Urinary bladder (tissue), 4 donors: ENCODE data around the gene TBRG1. TPM values are rescaled to one million over a fixed set of nuclear protein-coding genes. Genes with fewer than 3 reads are reported as not detected.

ENCODE experiments used
- DNase-seq: peaks from one replicate; pipeline ENCODE4 v3.0.0-alpha.2; 2015; ENCODE audit errors: extremely low spot score
- H3K27ac ChIP-seq: one replicate; pipeline ENCODE4 v1.5.1; 2013; ENCODE audit warnings: low read depth, mild to moderate bottlenecking, moderate library complexity
- H3K36me3 ChIP-seq: one replicate; pipeline ENCODE4 v1.6.1; 2013; ENCODE audit warnings: mild to moderate bottlenecking, moderate library complexity; ENCODE audit not compliant: insufficient read depth
- H3K4me1 ChIP-seq: one replicate; pipeline ENCODE4 v1.6.1; 2013; ENCODE audit warnings: mild to moderate bottlenecking, moderate library complexity; ENCODE audit not compliant: insufficient read depth
- H3K4me3 ChIP-seq: one replicate; pipeline ENCODE4 v1.5.1; 2013; ENCODE audit warnings: low read depth, low read length
- WGBS: extraction: QIAGEN DNeasy Blood & Tissue Kit; methylation state at CpG from one replicate; pipeline ENCODE4 v1.1.7; 2013; 5-methylcytosine and 5-hydroxymethylcytosine counted together
- polyA plus RNA-seq: library from polyadenylated mRNA; stranded (reverse); fragments of 200-250 nt; gene quantifications from one replicate; pipeline ENCODE4 v1.2.3, GENCODE V29; 2013
- total RNA-seq: library from RNA; depleted of rRNA; stranded (reverse); fragments of >200 nt; gene quantifications from one replicate; pipeline ENCODE4 v1.2.3, GENCODE V29; 2014
- donor health status: healthy with polysubstance abuse.
- donor health status: healthy.

The TBRG1 gene
- total and polyA plus RNA-seq, 2 donors = 25.0 to 32.8 TPM

DNA sequence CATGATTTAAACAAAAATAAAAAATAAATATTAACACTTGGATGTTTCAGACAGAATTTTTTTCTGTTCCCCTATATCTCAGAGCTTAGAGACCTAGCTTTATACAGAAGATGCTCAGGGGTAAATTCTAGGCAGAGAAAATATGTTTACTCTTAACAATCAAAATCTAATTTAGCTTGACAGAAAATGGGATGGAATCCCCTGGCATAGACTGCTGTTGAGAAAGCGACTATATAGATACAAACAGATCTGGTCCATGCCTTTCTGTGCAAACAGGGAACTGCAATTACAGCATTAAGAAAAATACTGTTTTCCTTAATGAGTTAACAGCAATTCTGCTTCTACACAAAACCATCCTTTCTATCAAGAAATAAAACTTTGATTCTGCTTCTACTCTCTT lies 36.3 kb downstream of the TBRG1 start:
- no peak for DNase-seq
- no peak overlapping the region for H3K4me3 ChIP-seq
- WGBS = 92% methylated on average over 1 of the region's 1 CpG
- no peaks in the 10 kb centered on the region for H3K4me1 ChIP-seq
- no peaks in the 10 kb centered on the region for H3K36me3 ChIP-seq
- no peak overlapping the region for H3K27ac ChIP-seq

DNA sequence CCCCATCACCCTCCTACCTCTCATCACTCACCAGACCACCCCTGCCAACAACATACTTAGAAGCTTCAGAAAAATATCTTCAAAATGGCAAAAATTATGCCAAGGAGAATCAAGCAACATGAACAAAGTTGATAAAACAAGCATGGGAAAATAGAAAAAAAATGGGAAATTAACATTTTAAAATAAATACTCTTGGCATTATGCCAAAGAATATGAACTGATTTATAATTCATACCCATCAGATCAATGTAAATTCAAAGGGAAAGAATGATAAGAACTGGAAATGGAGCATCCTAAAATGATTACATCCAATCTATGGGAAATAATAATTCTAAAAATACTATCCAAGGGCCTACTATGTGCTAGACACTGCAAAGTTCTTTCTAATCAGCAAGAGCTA lies 38.9 kb downstream of the TBRG1 start:
- no peaks in the 10 kb centered on the region for H3K36me3 ChIP-seq
- H3K4me3 ChIP-seq = no peak overlapping the region
- H3K27ac ChIP-seq = no peak overlapping the region
- H3K4me1 ChIP-seq = no peaks in the 10 kb centered on the region
- DNase-seq = no peak

DNA sequence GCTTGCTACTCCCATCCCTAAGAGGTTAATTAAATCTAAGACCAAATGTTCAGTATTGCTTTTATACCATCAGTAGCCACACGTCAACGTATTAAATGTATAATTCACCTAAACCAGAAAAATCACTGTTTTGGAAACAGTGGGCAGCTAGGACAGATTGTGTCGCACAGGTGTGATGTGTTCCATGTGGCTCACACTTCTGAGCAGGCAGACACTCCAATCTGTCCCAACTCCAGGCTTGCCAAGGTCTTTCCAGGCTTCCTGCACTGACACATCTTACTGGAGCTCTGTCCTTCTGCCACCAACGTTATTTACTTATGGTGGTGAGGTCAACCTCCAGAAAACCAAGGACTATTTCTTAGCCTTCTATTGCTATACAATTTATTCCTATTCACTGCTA lies 39.4 kb downstream of the TBRG1 start:
- DNase-seq = no peak
- WGBS = 85% methylated on average over 4 of the region's 4 CpGs
- H3K4me3 ChIP-seq = no peak overlapping the region
- no peaks in the 10 kb centered on the region for H3K36me3 ChIP-seq
- no peaks in the 10 kb centered on the region for H3K4me1 ChIP-seq
- H3K27ac ChIP-seq = no peak overlapping the region

DNA sequence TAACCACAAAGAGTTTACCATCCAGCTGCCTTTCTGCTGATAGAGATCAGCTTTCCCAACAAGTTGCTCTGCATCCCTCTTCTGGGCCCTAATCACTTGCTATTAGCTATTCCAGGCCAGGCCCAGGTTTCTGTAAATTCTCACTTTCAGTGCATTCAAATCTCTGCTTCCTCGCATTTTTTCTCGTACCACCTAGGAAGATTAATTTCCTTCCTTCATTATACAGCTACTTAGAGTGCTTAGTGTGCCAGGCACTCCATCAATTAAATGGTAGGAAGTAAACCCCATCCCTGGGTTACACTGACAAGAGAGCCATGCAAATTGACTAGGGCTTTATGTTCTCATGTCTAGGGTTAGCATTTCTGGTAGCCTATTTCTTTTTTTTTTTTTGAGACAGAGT lies 41.2 kb downstream of the TBRG1 start:
- H3K4me1 ChIP-seq = no peaks in the 10 kb centered on the region
- H3K27ac ChIP-seq = no peak overlapping the region
- H3K4me3 ChIP-seq = no peak overlapping the region
- no peaks in the 10 kb centered on the region for H3K36me3 ChIP-seq
- WGBS = 89% methylated on average over 2 of the region's 2 CpGs
- no peak for DNase-seq

DNA sequence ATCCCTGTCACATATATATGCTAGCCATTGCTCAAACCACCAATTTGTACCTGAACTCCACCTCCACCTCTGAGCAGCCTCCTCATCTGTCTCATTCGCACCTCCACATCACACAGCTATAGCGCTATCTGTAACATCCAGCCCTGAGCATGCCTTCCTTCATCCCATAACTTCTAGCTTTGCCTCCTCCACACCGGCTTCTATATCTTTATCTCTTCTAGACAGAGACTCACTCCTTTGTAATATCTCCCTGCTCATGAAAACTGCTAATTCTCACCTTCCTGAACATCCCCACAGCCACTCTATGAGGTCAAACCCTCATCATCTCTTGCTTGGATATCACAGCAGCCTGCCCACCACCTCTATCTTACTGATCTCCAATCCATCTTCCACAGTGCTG lies 44.9 kb downstream of the TBRG1 start:
- Histone ChIP-seq H3K36me3 (no peaks in the 10 kb centered on the region), H3K27ac (no peak overlapping the region), H3K4me1 (no peaks in the 10 kb centered on the region), H3K4me3 (no peak overlapping the region)
- WGBS = 98% methylated on average over 3 of the region's 3 CpGs
- DNase-seq = no peak

DNA sequence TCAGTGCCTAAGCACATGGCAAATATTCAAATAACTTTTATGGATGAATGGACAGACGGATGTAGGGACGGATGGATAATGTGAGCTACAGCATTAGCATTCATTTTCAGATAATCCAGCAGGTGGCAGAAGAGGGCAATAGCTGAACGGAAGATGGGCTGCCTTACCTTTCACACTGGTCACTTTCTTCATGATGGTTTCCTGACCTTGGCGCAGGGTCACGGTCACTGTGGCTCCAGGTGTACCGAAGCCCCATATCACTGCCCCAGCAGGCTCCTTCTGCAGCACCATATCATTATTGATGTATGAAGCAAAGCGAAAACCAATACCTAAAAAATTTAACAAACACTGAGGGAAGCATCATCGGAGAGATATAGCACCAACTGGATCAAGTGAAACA lies 46.5 kb downstream of the TBRG1 start:
- no peak overlapping the region for H3K4me3 ChIP-seq
- no peaks in the 10 kb centered on the region for H3K4me1 ChIP-seq
- no peak for DNase-seq
- no peaks in the 10 kb centered on the region for H3K36me3 ChIP-seq
- no peak overlapping the region for H3K27ac ChIP-seq
- 19% methylated on average over 8 of the region's 8 CpGs for WGBS

DNA sequence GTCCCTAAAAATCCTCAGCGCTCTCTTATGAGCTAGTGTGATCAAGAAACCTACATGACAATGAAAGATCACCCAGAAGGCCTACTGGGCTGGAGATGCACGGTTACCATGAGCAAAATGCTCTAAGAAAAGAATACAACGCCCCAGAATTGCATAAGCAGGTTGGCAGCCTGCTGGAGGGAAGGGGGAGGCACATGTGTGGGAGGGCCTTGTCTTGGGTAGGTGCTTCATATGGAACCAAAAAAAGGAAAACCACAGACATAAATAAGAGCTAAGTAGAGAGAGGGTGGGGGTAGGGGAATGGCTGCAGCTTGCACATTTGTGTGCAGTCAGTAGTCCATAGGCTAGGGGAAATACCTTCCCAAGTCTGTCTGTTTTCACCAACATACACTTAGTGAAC lies 48.1 kb downstream of the TBRG1 start:
- no peaks in the 10 kb centered on the region for H3K36me3 ChIP-seq
- no peak overlapping the region for H3K27ac ChIP-seq
- DNase-seq = no peak
- H3K4me1 ChIP-seq = no peaks in the 10 kb centered on the region
- no peak overlapping the region for H3K4me3 ChIP-seq
- WGBS = 47% methylated on average over 3 of the region's 3 CpGs

DNA sequence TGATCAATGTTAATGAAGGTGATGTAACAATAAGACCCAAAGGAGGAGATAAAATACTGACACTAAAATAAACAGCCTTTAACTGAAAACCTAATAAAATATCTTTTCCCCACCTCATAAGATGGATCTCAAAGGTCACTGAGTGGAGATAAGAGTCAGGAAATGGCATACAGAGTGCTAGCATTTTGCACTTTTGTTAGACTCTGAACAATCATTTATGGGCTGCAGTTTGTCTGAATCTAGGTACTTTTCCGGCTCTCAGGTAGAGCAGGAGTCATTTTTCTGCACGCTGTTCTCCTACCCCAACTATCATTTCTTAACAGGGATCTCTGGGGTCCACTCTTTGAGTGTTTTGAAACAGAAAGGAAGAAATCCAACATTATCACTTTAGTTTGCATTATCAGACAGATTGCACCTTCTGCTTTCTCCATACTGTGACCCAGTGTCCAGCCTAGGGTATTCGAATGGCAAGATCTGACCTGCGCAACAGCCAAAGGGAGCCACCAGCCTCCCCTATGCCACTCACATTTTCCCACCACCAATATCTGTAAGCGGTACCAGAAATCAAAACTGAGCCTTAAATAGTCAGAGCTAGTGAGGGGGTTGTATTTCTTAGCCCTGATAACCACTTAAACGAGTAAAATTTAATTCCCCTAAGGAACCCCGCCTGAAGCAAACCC lies 50.0 kb downstream of the TBRG1 start:
- no peaks in the 10 kb centered on the region for H3K36me3 ChIP-seq
- peak overlapping the region; percentile 51 for H3K27ac ChIP-seq
- no peak for DNase-seq
- WGBS = 55% methylated on average over 7 of the region's 7 CpGs
- peak overlapping the region; percentile 78 for H3K4me3 ChIP-seq
- H3K4me1 ChIP-seq = no peaks in the 10 kb centered on the region

DNA sequence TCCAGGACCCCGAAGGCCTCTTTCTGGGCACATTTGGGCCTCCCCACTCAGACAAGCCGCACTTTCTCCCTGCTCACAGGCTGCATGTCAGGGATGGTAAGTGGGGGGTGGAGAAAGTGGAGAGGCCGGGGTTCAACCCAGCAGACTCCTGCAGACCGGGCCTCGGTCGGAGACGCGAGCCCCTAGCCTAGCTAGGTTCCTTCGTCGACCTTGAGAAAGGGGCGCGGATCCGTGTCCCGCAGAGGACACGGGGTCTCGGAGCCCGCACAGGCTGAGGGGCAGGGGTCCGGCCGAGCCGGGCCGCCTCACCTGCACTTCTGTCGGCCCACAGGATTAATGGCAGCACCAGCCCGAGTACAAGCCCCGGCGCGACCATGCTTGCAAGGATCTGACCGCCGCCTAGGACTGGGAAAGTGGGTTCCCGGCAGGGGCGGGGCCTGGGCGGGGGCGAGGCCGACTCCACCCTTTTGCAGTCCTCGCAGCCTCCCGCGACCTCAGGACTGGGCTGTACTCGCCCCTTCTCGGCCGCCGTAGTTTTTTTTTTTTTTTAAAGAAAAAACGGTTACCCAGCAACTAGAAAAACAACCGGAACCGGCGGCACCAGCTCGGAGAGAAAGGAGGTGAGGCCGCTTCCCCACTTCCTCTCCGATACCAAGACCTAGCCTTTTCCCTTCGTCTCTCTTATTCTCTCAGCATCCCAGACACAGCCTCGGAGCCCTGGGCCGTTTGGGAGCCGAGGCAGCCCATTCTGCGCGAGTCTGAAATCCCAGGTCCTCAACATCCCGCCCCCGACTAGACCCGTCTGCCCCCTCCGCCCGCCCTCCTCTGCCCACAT lies 50.9 kb downstream of the TBRG1 start, which contains the start of the genes SIAE and SPA17:
Gene SIAE, minus strand, starts transcription at position 407 of the 835 bp plus-strand sequence. Its CDS starts 31 bp downstream, at position 376.
Gene SPA17, plus strand, starts transcription at position 572 of the 835 bp plus-strand sequence. CDS start 1,361 bp downstream, outside the sequence.
- no peaks in the 10 kb centered on the region for H3K36me3 ChIP-seq
- peak within 1 kb of the TSS; percentile 64 for H3K27ac ChIP-seq
- peak within 1 kb of the TSS; percentile 78 for H3K4me3 ChIP-seq
- DNase-seq = peak; percentile 87
- H3K4me1 ChIP-seq = no peaks in the 10 kb centered on the region
- WGBS = under 1% methylated on average over 58 of the region's 58 CpGs

DNA sequence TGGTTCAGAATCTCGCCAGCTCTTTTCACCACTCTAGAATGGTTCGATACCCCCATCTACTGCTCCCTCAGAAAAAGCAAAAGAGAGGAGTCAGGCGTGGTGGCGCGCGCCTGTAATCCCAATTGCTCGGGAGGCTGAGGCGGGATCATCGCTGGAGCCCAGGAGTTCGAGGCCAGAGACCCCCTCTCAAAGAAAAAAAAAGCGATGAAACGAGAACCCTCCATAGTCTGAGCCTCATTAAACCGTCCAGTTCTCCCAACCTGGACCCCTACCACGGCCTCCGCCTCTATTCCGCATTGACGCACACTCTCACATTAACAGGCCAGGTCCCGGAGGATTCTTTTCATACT lies 51.5 kb downstream of the TBRG1 start:
- H3K4me3 ChIP-seq = peak overlapping the region; percentile 78
- H3K4me1 ChIP-seq = no peaks in the 10 kb centered on the region
- H3K36me3 ChIP-seq = no peaks in the 10 kb centered on the region
- WGBS = 22% methylated on average over 18 of the region's 18 CpGs
- H3K27ac ChIP-seq = peak overlapping the region; percentile 64
- no peak for DNase-seq

DNA sequence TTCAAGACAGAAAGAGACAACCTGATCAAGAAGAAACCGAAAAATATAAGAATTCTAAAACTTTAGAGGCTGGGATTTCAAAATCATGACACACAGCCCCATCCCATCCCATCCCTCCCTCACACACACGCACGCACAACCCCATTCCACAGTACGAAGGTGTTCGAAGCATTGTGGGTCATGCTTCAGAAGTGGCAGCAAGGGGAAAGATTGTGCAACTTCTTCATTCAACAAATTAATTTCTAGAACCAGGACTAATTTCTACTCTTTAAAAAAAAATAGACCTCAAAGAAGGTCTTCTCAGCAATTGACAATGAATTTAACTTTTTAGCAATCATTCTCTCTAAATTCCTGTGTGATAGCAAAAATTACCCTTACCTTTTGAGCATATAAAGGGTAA lies 51.9 kb downstream of the TBRG1 start:
- WGBS = 87% methylated on average over 5 of the region's 5 CpGs
- Histone ChIP-seq H3K4me1 (no peaks in the 10 kb centered on the region), H3K36me3 (no peaks in the 10 kb centered on the region), H3K4me3 (no peak overlapping the region), H3K27ac (no peak overlapping the region)
- DNase-seq = no peak

DNA sequence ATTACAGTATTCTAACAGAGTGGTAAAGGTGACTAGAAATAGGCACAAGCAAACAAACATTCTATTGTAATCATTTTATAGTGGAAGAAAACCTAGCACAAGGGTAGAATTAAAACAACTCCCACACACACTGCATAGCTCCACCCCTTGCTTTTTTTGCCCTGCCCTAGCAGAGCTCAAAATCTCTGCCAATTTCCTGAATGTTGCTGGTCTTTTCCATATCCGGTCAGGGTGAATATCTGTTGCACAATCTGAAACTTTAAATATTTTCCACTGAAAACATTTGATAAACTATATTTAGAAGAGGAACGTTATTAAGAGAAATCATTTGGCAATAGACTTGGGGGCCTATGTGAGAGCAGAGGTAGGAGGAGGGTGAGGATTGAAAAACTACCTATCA lies 53.7 kb downstream of the TBRG1 start:
- DNase-seq = no peak
- no peak overlapping the region for H3K4me3 ChIP-seq
- no peaks in the 10 kb centered on the region for H3K36me3 ChIP-seq
- 26% methylated on average over 2 of the region's 2 CpGs for WGBS
- H3K4me1 ChIP-seq = no peaks in the 10 kb centered on the region
- H3K27ac ChIP-seq = peak overlapping the region; percentile 23

DNA sequence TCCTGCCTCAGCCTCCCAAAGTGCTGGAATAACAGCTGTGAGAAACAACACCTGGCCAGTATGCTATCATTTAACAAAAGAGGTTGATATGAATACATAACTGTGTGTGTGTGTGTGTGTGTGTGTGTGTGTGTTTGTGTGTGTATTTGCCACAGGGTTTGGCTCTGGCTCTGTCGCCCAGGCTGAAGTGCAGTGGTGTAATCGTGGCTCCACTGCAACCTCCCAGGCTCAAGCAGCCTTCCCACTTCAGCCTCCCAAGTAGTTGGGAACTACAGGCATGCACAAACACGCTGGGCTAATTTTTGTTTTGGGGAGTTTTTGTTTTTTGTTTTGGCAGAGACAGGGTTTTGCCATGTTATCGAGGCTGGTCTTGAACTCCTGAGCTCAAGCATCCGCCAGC lies 55.8 kb downstream of the TBRG1 start:
- no peaks in the 10 kb centered on the region for H3K4me1 ChIP-seq

DNA sequence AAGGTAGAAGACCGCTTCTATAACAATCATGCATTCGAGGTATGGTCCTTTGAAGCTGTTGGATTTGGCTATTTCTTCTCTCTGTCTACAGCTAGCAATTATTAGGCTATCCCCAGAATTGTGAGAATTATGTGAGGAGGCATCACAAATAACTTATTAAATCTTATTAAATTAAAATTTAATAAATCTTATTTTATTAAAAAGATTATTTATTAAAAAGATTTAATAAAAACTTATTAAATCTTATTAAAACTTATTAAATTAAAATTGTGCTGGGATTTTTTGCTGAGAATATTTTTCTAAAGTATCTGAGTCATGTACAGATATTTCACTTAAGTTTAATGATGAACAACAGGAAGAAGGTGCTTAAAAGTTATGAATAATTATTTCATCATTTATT lies 58.8 kb downstream of the TBRG1 start:
- WGBS = 93% methylated on average over 2 of the region's 2 CpGs
- Histone ChIP-seq H3K4me3 (no peak overlapping the region), H3K36me3 (no peaks in the 10 kb centered on the region), H3K4me1 (no peaks in the 10 kb centered on the region), H3K27ac (no peak overlapping the region)
- no peak for DNase-seq

More for the DNA sequence above, 55.8 kb downstream of the TBRG1 start:
- 82% methylated on average over 5 of the region's 5 CpGs for WGBS
- no peak overlapping the region for H3K4me3 ChIP-seq
- DNase-seq = no peak
- H3K27ac ChIP-seq = no peak overlapping the region
- no peaks in the 10 kb centered on the region for H3K36me3 ChIP-seq
